ENCODE measurements around the gene MILR1.
A peak's percentile ranks its signal among the peaks of the same experiment; 100 is the strongest.
"Not testable (repeated sequence)": the region's sequence is repeated elsewhere in the genome, so short reads cannot be mapped to it uniquely, and the experiment has no call there.

Gene MILR1

DNA sequence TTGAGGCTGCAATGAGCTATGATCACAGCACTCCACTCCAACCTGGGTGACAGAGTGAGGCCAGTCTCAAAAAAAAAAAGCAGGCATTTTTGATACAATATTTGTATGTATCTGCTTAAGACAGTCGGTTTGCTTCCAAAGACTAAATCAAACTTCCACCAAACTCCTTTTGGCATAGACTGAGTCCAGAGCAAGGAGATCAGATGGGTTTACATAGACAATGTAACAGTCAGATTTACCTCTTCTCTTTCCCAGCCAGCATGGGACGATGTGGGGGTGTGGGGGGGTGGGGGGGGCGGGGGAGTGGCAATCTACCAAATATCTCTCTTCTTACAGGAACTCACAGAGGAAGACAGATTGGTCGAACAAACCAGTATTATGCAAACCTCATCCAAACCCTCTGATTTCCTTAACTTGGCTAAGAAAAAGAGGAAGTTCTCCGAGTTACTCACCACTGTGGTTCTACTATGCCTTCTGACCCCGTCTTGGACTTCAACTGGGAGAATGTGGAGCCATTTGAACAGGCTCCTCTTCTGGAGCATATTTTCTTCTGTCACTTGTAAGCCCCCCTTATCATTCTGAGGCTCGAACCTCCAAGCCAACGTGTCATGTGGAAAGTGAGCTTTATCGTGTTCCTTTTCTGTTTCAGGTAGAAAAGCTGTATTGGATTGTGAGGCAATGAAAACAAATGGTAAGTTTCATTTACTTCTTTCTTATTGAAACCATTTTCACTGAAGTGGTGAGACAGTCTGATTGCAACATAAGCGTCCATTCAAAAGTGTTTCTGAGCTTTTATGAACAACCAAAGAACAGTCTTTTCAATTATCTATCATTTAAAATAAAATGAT, at the start of gene MILR1:
MILR1 (plus strand) TSS at position 451 of the 848 bp plus-strand sequence; CDS start at position 505, 54 bp downstream.
- DNase-seq = peak; percentile 16

GRCh38 chr17:64399767-64400156, 49.2 kb upstream of the MILR1 start:
- no peak for DNase-seq

GRCh38 chr17:64400642-64401041, 48.3 kb upstream of the MILR1 start:
- DNase-seq = no peak

GRCh38 chr17:64401244-64401860, 47.6 kb upstream of the MILR1 start:
- DNase-seq = no peak

DNA sequence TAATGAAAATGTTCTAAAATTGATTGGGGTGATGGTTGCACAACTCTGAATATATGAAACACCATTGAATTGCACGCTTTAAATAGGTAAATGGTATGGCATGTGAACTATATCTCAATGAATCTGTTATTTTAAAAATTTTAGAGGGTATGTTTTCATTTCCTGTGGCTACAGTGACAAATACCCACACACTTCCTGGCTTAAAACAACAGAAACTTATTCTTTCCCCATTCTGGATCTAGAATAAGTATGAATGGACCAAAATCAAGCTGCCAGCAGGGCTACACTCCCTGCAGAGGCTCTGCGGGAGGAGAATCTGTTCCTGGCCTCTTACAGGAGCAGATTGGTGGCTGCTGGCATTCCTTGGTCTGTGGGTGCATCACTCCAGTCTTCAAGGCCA, 47.0 kb upstream of the MILR1 start:
- no peak for DNase-seq

DNA sequence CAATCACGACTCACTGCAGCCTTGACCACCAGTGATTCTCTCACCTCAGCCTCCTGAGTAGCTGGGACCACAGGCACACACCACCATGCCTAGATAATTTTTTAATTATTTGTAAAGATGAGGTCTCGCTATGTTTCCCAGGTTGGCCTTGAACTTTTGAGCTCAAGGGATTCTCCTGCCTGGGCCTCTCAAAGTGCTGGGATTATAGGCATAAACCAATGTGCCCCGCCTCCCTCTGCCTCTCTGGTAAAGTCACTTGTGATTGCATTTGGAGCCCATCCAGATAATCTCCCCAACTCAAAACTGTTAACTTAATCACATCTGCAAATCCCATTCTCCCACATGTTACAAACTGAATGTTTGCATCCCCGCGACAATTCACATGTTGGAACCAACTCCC, 46.4 kb upstream of the MILR1 start:
- DNase-seq = no peak

- no peak for DNase-seq
Measured at GRCh38 chr17:64403881-64404460, 44.9 kb upstream of the MILR1 start.

DNA sequence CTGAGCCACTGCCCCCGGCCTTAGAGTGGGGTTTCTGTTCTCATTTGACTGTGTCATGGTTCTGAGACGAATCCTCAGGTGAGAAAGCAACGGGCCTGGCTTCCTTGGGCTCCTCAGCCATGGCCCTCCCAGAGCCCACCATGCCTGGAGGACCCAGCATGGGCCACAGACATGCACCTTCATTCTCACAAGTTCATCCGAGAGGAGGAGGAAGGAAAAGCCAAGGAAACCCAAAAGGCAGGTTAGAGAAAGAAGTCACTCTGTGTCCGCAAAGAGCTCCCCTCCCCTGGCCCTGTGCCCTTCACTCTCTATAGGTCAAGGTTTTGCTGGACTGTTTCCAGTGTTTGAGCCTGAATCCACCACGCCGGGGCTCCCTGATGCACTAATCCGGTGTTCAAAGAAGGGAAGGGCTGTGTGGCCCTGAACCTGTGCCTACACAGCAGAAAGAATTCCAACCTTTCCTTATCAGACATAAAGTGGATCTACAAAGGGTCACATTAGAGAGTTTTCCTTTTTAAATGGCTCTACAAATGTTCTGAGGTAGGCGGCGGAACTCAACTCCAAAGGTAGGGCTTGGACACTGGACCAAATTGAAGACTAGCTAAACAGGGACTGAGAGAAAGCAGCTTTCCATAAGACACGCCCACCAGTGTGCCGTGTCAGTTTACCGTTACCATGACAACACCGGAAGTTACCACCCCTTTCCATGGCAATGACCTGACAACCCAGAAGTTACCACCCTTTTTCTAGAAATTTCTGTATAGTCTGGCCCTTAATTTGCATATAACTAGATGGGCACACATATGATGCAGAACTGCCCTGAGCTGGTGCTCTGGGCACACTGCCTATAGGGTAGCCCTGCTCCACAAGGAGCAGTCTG, 42.4 kb upstream of the MILR1 start:
- DNase-seq = peak; percentile 22

GRCh38 chr17:64410750-64411490, 38.0 kb upstream of the MILR1 start:
- no peak for DNase-seq

DNA sequence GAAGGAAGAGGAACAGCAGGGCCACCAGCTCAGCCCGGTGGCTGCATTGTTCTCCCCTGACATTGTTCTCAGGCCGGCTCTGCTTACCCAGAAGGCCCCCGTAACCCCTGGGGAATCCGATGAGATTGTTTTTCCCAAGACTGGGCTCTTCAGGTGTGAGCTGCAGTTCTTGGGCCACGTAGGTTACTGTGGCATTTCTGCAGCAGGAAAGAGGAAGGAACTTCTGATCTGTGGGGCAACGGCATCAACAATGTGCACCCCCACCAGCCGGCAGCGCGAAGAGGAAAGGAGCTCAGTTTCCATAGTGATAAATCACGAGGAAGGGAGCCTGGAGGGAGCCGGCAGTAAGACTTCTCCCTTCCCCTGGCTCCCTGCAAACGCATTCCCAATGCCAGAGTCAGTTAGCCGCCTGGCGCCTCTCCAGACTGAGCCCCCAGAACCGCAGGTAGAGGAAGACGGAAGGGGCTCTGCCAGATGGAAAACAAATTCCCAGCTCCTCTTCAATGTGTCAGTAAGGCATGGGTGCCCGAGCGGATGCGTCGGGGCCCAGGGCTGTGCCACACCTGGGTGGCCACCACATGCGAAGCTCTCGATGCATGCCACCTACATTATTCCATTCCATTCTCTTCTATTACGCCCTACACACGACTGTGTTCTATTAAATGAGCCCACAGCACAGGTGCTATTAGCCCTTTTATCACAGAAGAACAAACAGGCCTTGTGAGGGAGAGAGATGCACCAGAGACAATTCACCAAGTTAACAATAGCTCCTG, 36.7 kb upstream of the MILR1 start:
- no peak for DNase-seq

DNA sequence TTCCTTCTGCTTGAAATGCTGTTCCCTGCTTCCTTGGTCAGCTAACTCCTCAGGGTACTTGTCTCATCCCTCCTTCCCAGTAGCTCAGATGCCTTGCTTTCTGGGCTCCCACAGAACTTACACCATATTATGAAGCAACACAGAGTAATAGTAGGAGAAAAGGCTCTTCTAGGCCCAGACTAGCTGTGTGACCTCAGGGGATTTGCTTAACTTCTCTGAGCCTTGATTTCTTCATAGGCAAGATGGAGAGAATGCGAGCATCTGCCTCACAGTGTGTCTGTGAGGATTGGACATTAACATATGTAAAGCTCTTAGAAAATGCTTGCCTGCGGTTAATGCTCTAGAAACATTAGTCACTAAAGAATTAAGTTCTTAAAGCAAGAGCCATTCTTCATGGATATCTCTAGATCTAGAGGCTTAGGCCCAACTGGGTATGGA, 36.0 kb upstream of the MILR1 start:
- no peak for DNase-seq

GRCh38 chr17:64413513-64413912, 35.4 kb upstream of the MILR1 start:
- DNase-seq = no peak

DNA sequence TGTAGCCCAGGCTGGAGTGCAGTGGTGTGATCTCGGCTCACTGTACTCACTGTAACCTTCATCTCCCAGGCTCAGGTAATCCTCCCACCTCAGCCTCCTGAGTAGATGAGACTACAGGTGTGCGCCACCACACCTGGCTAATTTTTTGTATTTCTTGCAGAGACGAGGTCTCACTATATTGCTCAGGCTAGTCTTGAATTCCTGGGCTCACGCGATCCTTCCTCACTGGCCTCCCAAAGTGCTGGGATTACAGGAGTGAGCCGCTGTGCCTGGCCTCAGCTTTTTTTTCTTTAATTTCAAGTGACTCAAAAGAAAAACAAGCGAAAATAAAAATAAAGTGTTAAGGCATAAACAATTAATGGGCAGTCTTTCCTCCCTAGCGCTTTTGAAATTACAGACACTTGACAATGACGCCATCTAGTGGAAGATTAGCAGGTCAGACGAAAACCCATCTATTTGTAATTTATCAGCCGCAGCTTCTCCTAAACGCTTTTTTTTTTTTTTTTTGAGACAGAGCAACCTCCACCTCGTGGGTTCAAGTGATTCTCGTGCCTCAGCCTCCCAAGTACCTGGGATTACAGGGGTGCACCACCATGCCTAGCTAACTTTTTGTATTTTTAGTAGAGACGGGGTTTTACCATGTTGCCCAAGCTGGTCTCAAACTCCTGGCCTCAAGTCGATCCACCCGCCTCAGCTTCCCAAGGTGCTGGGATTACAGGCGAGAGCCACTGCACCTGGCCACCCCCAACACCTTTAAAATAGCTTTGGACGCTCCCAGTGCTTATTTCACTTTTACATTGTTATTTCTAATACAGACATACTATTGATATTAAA, 30.2 kb upstream of the MILR1 start:
- peak; percentile 64 for DNase-seq

DNA sequence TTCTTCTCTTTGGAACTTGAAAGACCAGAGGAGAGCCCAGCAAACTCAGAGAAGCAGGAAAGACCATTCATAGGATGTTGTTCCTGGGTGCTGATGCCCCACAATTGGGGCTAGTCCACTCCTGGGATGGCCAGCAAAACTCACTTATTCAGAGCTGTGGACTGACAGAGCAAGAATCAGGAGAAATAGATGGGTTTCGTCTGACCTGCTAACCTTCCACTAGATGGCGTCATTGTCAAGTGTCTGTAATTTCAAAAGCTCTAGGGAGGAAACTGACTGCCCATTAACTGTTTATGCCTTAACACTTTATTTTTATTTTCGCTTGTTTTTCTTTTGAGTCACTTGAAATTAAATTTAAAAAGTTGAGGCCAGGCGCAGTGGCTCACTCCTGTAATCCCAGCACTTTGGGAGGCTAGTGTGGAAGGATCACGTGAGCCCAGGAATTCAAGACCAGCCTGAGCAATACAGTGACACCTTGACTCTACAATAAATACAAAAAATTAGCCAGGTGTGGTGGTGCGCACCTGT, 28.7 kb upstream of the MILR1 start:
- peak; percentile 76 for DNase-seq

- not testable (repeated sequence) for DNase-seq
Measured at GRCh38 chr17:64422121-64422520, 26.8 kb upstream of the MILR1 start.

DNA sequence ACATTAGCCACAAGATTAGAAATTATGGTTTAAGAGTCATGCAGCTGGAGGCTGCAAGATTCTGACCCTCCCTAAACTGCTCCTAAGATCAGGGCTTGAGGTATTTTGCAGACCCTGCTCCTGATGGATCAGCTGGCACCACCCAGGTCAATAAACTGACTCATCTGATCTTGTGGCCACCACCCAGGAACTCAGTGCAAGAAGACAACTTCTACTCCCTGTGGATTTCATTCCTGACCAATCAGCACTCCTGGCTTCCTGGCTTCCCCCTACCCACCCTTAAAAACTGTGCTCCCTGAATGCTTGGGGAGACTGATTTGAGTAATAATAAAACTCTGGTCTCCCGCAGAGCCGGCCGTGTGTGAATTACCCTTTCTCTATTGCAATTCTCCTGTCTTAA, 25.0 kb upstream of the MILR1 start:
- DNase-seq = no peak

DNA sequence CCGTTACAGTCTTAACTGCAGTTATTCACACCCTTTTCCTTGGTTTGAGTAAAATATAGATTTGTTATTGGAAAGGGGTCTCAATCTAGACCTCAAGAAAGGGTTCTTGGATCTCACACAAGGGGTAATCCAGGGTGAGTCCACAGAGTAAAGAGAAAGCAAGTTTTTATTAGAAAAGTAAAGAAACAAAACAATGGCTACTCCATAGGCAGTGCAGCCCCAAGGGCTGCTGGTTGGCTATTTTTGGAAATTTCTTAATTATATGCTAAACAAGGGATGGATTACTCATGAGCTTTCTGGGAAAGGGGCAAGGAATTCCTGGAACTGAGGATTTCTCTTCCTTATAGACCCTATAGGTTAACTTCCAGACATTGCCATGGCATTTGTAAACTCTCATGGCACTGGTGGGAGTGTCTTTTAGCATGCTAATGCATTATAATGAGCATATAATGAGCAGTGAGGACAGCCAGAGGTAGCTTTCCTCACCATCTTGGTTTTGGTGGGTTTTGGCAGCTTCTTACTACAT, 24.5 kb upstream of the MILR1 start:
- no peak for DNase-seq

DNA sequence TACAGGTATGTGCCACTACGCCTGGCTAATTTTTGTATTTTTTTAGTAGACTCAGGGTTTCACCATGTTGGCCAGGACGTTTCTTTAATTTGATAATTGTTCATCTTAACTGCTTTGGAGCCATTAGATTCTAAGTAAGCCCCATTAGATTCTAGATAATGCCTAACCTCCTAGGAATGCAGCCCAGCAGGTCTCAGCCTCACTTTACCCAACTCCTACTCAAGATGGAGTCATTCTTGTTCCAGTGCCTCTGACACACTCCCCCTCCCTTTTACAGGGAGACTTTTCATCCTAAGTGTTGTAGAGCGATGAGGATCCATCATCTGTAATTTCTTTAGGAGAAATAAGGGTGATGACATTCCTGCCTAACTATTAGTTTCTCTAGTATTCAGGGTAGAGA, 23.7 kb upstream of the MILR1 start:
- DNase-seq = no peak

GRCh38 chr17:64426596-64426995, 22.3 kb upstream of the MILR1 start:
- DNase-seq = no peak

GRCh38 chr17:64428406-64428805, 20.5 kb upstream of the MILR1 start:
- DNase-seq = no peak

Measured in activated CD4-positive, alpha-beta T cell treated with anti-CD3 and anti-CD28 coated beads, Interleukin-2, Interleukin-6, amounts not matched to agents 100 ng/mL and 50 ng/mL, durations not matched to agents 16 hours and 8 hours (primary cell).